ENCODE results near the gene ERCC4.

ERCC4 gene

GRCh38 chr16:13944816-13945215 lies 24.9 kb downstream of the ERCC4 start (continued):
- TF ChIP-seq SALL2 (tag by site-specific recombination; IDR thresholded peaks at IDR 0.05; ENCODE audit: borderline replicate concordance) (no peak), ZNF202 (tag by site-specific recombination; IDR thresholded peaks at IDR 0.05; ENCODE audit: borderline replicate concordance) (no peak), ZNF549 (tag by site-specific recombination; IDR thresholded peaks at IDR 0.05) (no peak)

- POLR2A ChIA-PET: interaction anchor here (0.7 kb wide), 1 partner anchor 26 kb away, joined by 3 read pairs; the partner anchor contains the start of gene ERCC4
- Histone ChIP-seq H3K27ac (ENCODE audit: extremely low read depth, low read depth, low read length) (no peak overlapping the region), H3K36me3 (ENCODE audit: control insufficient read depth in 2 of 2, insufficient read depth in 1 of 2, low read length in 2 of 2) (peaks cover 5 to 61% of the 10 kb centered on the region in 2 experiments), H3K4me3 (ENCODE audit: low read depth, low read length) (no peak overlapping the region), H3K9me3 (ENCODE audit: control insufficient read depth, insufficient read depth, low read depth, low read length) (no peaks in the 10 kb centered on the region), H3K4me1 (ENCODE audit: control insufficient read depth, insufficient read depth, low read length) (no peaks in the 10 kb centered on the region)
- TF ChIP-seq ZIC2 (tag by site-specific recombination; IDR thresholded peaks at IDR 0.05): no peak
- no peak for TF ChIP-seq GLIS1 (tag by site-specific recombination; IDR thresholded peaks at IDR 0.05)
- no peak for TF ChIP-seq MYNN (tag by site-specific recombination; IDR thresholded peaks at IDR 0.05; ENCODE audit: borderline replicate concordance)
- TF ChIP-seq ZNF692 (tag by site-specific recombination; IDR thresholded peaks at IDR 0.05): no peak
- TF ChIP-seq HOXD13 (CRISPR knock-in tag; IDR thresholded peaks at IDR 0.05; ENCODE audit: borderline replicate concordance): no peak
- no peak for TF ChIP-seq ZNF391 (tag by site-specific recombination; IDR thresholded peaks at IDR 0.05; ENCODE audit: borderline replicate concordance, low read depth)
- TF ChIP-seq ZNF629 (tag by site-specific recombination; IDR thresholded peaks at IDR 0.05): no peak
- TF ChIP-seq ZNF792 (tag by site-specific recombination; IDR thresholded peaks at IDR 0.05): no peak
- no peak for TF ChIP-seq ZSCAN16 (tag by site-specific recombination; IDR thresholded peaks at IDR 0.05)
- no peak for TF ChIP-seq ZEB2 (tag by site-specific recombination; IDR thresholded peaks at IDR 0.05)
- TF ChIP-seq GLI4 (tag by site-specific recombination; IDR thresholded peaks at IDR 0.05): no peak
- no peak for TF ChIP-seq ZNF549 (tag by site-specific recombination; IDR thresholded peaks at IDR 0.05)
- TF ChIP-seq ZNF548 (tag by site-specific recombination; IDR thresholded peaks at IDR 0.05): no peak
- TF ChIP-seq ZNF266 (tag by site-specific recombination; IDR thresholded peaks at IDR 0.05; ENCODE audit: low read depth): no peak
- TF ChIP-seq ZNF677 (tag by site-specific recombination; IDR thresholded peaks at IDR 0.05): no peak
- CTCF ChIA-PET: interaction anchor here (0.7 kb wide), 1 partner anchor 316 kb away, joined by 4 read pairs; no protein-coding TSS in a partner anchor
These were observed 26.0 kb downstream of the ERCC4 start for GRCh38 chr16:13945744-13946485.

GRCh38 chr16:13948086-13948485 lies 28.1 kb downstream of the ERCC4 start:
- Histone ChIP-seq H3K27ac (ENCODE audit: extremely low read depth, low read depth, low read length) (no peak overlapping the region), H3K36me3 (ENCODE audit: control insufficient read depth in 2 of 2, insufficient read depth in 1 of 2, low read length in 2 of 2) (peaks cover 5 to 57% of the 10 kb centered on the region in 2 experiments), H3K9me3 (ENCODE audit: control insufficient read depth, insufficient read depth, low read depth, low read length) (no peaks in the 10 kb centered on the region), H3K4me3 (ENCODE audit: low read depth, low read length) (no peak overlapping the region), H3K4me1 (ENCODE audit: control insufficient read depth, insufficient read depth, low read length) (0 out of 2 replicates have a peak, but pooled peaks cover 2% of the 10 kb centered on the region)
- CTCF ChIA-PET: interaction anchor here (1.4 to 1.7 kb wide), 2 partner anchors 13 to 28 kb away, joined by 5 to 9 read pairs; partner anchors contain the start of gene ERCC4
- POLR2A ChIA-PET: interaction anchor here (1.4 kb wide), 1 partner anchor 8 kb away, joined by 3 read pairs; no protein-coding TSS in a partner anchor
- TF ChIP-seq KLF1 (tag by site-specific recombination; IDR thresholded peaks at IDR 0.05): no peak
- no peak for TF ChIP-seq GFI1B (tag by site-specific recombination; IDR thresholded peaks at IDR 0.05)
- no peak for TF ChIP-seq ZSCAN23 (tag by site-specific recombination; IDR thresholded peaks at IDR 0.05)
- TF ChIP-seq PATZ1 (tag by site-specific recombination; IDR thresholded peaks at IDR 0.05): no peak
- no peak for TF ChIP-seq ZNF488 (tag by site-specific recombination; IDR thresholded peaks at IDR 0.05)
- TF ChIP-seq ZNF114 (tag by site-specific recombination; IDR thresholded peaks at IDR 0.05): no peak
- TF ChIP-seq TCF7L2 (IDR thresholded peaks at IDR 0.05; ENCODE audit: borderline replicate concordance, low read depth, low read length): no peak
- no peak for TF ChIP-seq BCL11B (tag by site-specific recombination; IDR thresholded peaks at IDR 0.05; ENCODE audit: low read depth)
- no peak for TF ChIP-seq SP3 (tag by site-specific recombination; IDR thresholded peaks at IDR 0.05)
- no peak for TF ChIP-seq ZNF585B (tag by site-specific recombination; IDR thresholded peaks at IDR 0.05)
- TF ChIP-seq ZNF133 (tag by site-specific recombination; IDR thresholded peaks at IDR 0.05): no peak
- TF ChIP-seq ZBTB26 (tag by site-specific recombination; optimal IDR thresholded peaks at IDR 0.05): no peak
